ENCODE results near the gene KCNH6. TPM values are rescaled to one million over a fixed set of nuclear protein-coding genes. Genes with fewer than 3 reads are reported as not detected.

Gene KCNH6
- total and polyA plus RNA-seq, 7 donors: 0.13 TPM; not detected in 6

DNA sequence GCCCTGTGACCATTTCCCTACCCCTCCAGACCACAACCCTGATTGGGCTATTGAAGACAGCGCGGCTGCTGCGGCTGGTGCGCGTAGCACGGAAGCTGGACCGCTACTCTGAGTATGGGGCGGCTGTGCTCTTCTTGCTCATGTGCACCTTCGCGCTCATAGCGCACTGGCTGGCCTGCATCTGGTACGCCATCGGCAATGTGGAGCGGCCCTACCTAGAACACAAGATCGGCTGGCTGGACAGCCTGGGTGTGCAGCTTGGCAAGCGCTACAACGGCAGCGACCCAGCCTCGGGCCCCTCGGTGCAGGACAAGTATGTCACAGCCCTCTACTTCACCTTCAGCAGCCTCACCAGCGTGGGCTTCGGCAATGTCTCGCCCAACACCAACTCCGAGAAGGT lies 12.5 kb downstream of the KCNH6 start:
- Histone ChIP-seq H3K36me3 (no peaks in the 10 kb centered on the region), H3K4me3 (no peak overlapping the region), H3K9me3 (no peaks in the 10 kb centered on the region), H3K27ac (no peak overlapping the region), H3K27me3 (peaks cover 15 to 33% (median 25%) of the 10 kb centered on the region in 3 donors), H3K4me1 (peaks cover 0 to 10% (median 9%) of the 10 kb centered on the region in 4 donors)
- TF ChIP-seq POLR2A (IDR thresholded peaks at IDR 0.05) (no peak), EP300 (IDR thresholded peaks at IDR 0.05) (no peak), POLR2AphosphoS5 (IDR thresholded peaks at IDR 0.05) (no peak)
- TF ChIP-seq, protein P1, sequence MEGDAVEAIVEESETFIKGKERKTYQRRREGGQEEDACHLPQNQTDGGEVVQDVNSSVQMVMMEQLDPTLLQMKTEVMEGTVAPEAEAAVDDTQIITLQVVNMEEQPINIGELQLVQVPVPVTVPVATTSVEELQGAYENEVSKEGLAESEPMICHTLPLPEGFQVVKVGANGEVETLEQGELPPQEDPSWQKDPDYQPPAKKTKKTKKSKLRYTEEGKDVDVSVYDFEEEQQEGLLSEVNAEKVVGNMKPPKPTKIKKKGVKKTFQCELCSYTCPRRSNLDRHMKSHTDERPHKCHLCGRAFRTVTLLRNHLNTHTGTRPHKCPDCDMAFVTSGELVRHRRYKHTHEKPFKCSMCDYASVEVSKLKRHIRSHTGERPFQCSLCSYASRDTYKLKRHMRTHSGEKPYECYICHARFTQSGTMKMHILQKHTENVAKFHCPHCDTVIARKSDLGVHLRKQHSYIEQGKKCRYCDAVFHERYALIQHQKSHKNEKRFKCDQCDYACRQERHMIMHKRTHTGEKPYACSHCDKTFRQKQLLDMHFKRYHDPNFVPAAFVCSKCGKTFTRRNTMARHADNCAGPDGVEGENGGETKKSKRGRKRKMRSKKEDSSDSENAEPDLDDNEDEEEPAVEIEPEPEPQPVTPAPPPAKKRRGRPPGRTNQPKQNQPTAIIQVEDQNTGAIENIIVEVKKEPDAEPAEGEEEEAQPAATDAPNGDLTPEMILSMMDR (IDR thresholded peaks at IDR 0.05): no peak
- peak; percentile 51 for DNase-seq
- intact Hi-C loops (cut with DNase I): no loop called here
- WGBS, 2 donors: 96 to 97% methylated on average over 24 of the region's 24 CpGs

DNA sequence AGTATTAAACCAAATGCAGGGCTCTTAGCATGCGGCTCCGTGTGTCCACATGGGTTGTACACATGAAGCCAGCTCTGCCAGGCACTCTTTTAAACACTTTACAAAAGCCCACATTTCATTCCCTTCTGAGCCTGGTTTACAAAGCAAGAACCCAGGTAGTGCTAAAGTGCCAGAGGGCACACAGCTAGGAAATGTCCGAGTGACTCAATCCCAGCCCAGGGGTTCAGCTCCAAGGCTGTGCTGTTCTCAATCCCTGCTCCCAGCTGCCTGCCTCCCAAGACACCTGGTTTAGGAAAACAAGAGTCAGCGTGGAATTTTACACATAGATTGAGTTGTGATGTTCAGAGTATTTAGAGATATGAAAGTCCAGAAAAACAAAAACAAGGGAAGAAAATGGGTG lies 13.8 kb downstream of the KCNH6 start:
- peaks cover 0 to 10% (median 9%) of the 10 kb centered on the region in 4 donors for H3K4me1 ChIP-seq
- H3K4me3 ChIP-seq: no peak overlapping the region
- WGBS, 2 donors: 91% methylated on average over 4 of the region's 4 CpGs
- TF ChIP-seq EP300 (IDR thresholded peaks at IDR 0.05) (no peak), POLR2A (IDR thresholded peaks at IDR 0.05) (no peak), POLR2AphosphoS5 (IDR thresholded peaks at IDR 0.05) (no peak)
- TF ChIP-seq, protein P1 (IDR thresholded peaks at IDR 0.05): no peak
- H3K27ac ChIP-seq: no peak overlapping the region
- H3K27me3 ChIP-seq: peaks cover 15 to 34% (median 25%) of the 10 kb centered on the region in 3 donors
- intact Hi-C loops (cut with DNase I): no loop called here
- DNase-seq: peak; percentile 32
- no peaks in the 10 kb centered on the region for H3K36me3 ChIP-seq
- H3K9me3 ChIP-seq: no peaks in the 10 kb centered on the region

DNA sequence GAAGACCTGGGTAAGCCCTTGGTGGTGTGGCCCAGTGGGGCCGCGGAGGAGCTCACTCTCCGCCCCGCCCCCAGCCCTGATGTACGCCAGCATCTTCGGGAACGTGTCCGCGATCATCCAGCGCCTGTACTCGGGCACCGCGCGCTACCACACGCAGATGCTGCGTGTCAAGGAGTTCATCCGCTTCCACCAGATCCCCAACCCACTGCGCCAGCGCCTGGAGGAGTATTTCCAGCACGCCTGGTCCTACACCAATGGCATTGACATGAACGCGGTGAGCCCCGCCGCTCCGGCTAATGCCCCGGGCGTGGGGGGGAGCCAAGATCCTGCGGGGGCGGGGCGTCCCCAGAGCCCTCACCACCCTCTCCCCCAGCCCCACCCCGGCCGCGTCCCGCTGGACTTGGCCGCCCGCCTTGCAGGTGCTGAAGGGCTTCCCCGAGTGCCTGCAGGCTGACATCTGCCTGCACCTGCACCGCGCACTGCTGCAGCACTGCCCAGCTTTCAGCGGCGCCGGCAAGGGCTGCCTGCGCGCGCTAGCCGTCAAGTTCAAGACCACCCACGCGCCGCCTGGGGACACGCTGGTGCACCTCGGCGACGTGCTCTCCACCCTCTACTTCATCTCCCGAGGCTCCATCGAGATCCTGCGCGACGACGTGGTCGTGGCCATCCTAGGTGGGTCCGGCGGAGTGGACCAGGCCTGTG lies 15.0 kb downstream of the KCNH6 start:
- peak; percentile 61 for DNase-seq
- H3K27me3 ChIP-seq: peaks cover 15 to 34% (median 25%) of the 10 kb centered on the region in 3 donors
- peak overlapping the region in 2 of 4 donors; percentile 7 to 20 for H3K4me3 ChIP-seq
- H3K9me3 ChIP-seq: no peaks in the 10 kb centered on the region
- peaks cover 0 to 10% (median 9%) of the 10 kb centered on the region in 4 donors for H3K4me1 ChIP-seq
- no peaks in the 10 kb centered on the region for H3K36me3 ChIP-seq
- no peak overlapping the region for H3K27ac ChIP-seq
- intact Hi-C loops (cut with DNase I): no loop called here
- WGBS, 2 donors: 3 to 5% methylated on average over 62 of the region's 62 CpGs
- TF ChIP-seq EP300 (IDR thresholded peaks at IDR 0.05) (no peak), POLR2A (IDR thresholded peaks at IDR 0.05) (no peak), POLR2AphosphoS5 (IDR thresholded peaks at IDR 0.05) (no peak)
- TF ChIP-seq, protein P1 (IDR thresholded peaks at IDR 0.05): no peak

DNA sequence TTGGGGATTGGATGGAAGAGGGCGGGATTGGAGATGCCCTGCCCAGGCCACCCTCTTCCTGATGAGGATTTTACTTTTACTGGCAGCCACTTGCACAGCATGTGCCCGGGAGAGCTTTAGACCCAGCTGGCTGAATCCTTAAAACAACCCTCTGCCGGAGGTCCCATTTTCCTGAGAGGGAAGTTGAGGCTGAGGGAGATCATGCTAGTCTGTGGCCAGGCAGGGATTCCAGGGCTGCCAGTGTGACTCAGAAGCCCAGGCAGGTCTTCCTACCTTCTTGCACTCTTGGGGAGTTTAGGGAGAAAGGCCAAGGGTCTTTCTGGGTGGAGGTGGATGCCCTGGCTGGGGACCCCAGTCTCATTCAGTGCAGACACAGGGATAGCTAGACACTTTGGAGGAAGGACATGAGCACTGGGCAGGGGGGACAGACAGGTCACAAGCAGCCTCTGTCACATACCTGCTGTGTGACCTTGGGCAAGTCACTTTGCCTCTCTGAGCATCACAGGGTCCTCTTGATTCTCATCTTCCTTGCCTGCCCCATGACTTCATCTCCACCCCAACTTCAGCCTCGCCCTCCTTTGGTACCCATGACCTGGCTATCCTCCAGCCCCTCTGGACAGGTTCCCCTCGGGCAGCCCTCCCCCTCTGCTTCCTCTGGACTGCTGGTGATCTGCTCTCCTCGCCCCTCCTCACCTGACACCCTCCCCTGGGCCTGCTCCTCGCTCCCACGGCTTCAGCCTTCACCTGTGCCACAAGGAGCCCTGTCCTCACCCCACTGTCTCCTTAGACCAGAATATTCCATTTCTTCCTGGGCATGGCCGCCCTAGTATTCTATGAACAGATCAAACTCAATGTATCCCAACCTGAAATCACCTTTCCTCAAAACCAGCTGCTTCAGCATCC lies 15.8 kb downstream of the KCNH6 start:
- H3K36me3 ChIP-seq: no peaks in the 10 kb centered on the region
- TF ChIP-seq EP300 (IDR thresholded peaks at IDR 0.05) (no peak), POLR2A (IDR thresholded peaks at IDR 0.05) (no peak), POLR2AphosphoS5 (IDR thresholded peaks at IDR 0.05) (no peak)
- TF ChIP-seq, protein P1 (IDR thresholded peaks at IDR 0.05): no peak
- H3K4me1 ChIP-seq: peaks cover 0 to 10% (median 9%) of the 10 kb centered on the region in 4 donors
- peaks cover 15 to 34% (median 25%) of the 10 kb centered on the region in 3 donors for H3K27me3 ChIP-seq
- no peaks in the 10 kb centered on the region for H3K9me3 ChIP-seq
- intact Hi-C loops (cut with DNase I): no loop called here
- H3K27ac ChIP-seq: no peak overlapping the region
- no peak overlapping the region for H3K4me3 ChIP-seq
- DNase-seq: peak; percentile 40
- 46 to 77% methylated on average over 9 of the region's 9 CpGs for WGBS, 2 donors
